Tibial nerve (tissue), 4 donors: Measurements from ENCODE around the gene ANAPC5. TPM values are rescaled to one million over a fixed set of nuclear protein-coding genes. Genes with fewer than 3 reads are reported as not detected.

Experiments
- total RNA-seq, 4 donors: library from RNA; depleted of rRNA; stranded (reverse); fragments of >200 nt; gene quantifications; one replicate each; pipeline ENCODE4 v1.1.0, GENCODE V29; 2016

The ANAPC5 gene
- total RNA-seq, 4 donors from 2014 or later = 103 to 170 (median 139) TPM

Other genes with a start within 250 kb of the ANAPC5 start
- 10 to 100 TPM in 2 of 4 donors, 1 to 10 TPM in 2; 5.2 to 13.8 (median 9.5) TPM for gene P2RX7, start 219.5 kb downstream of the ANAPC5 start, total RNA-seq
- 10 to 100 TPM; 20.1 to 57.2 (median 33.6) TPM for gene P2RX4, start 142.3 kb downstream of the ANAPC5 start, total RNA-seq
- 10 to 100 TPM; 31.0 to 39.9 (median 32.9) TPM for gene CAMKK2, start 55.7 kb downstream of the ANAPC5 start, total RNA-seq
- 10 to 100 TPM; 39.8 to 44.7 (median 41.6) TPM for gene RNF34, start 47.7 kb upstream of the ANAPC5 start, total RNA-seq
- 10 to 100 TPM; 15.5 to 32.2 (median 20.8) TPM for gene KDM2B, start 228.6 kb upstream of the ANAPC5 start, total RNA-seq